HG03558 (cell line): ENCODE measurements around the gene UBAC1.

Experiments
- ATAC-seq: cut with Tn5 transposase; IDR thresholded peaks from one replicate; pipeline ENCODE4 v1.9.1; 2021; ENCODE audit warnings: moderate number of reproducible peaks; ENCODE audit not compliant: unreplicated experiment; ENCODE audit errors: extremely low read depth

The UBAC1 gene

GRCh38 chr9:135888126-135888765 lies 72.9 kb downstream of the UBAC1 start:
- no peak for ATAC-seq

- no peak for ATAC-seq
Measured at GRCh38 chr9:135887585-135888050, 73.6 kb downstream of the UBAC1 start.

- ATAC-seq = no peak
Measured at GRCh38 chr9:135887021-135887507, 74.1 kb downstream of the UBAC1 start.

- ATAC-seq = no peak
Measured at GRCh38 chr9:135886147-135886981, 74.8 kb downstream of the UBAC1 start.

GRCh38 chr9:135885100-135885853 lies 75.9 kb downstream of the UBAC1 start:
- no peak for ATAC-seq

- no peak for ATAC-seq
Measured at GRCh38 chr9:135884328-135885035, 76.7 kb downstream of the UBAC1 start.

- no peak for ATAC-seq
Measured at GRCh38 chr9:135883410-135884089, 77.6 kb downstream of the UBAC1 start.
